Sigmoid colon (tissue), 4 donors: ENCODE measurements around the gene DZANK1.

Experiments
- CTCF ChIP-seq, 4 experiments: fragments of 450-650 bp in 3 of 4; fragments of 200-600 bp in 1 of 4; IDR thresholded peaks; one replicate each; pipeline ENCODE4 v1.5.1; 2016 to 2019; ENCODE audit warnings: antibody characterized with exemption in 4 of 4, mild to moderate bottlenecking in 3 of 4, moderate library complexity in 2 of 4
- EP300 ChIP-seq, 4 donors: sonication (generic); formaldehyde crosslinking; IDR thresholded peaks; one replicate each; pipeline ENCODE4 v1.6.1; 2017; ENCODE audit warnings: antibody characterized with exemption in 4 of 4
- POLR2A ChIP-seq, 2 donors: fragments of 450-650 bp; IDR thresholded peaks; one replicate each; pipeline ENCODE4 v1.6.1; 2016; ENCODE audit warnings: antibody characterized with exemption in 2 of 2, mild to moderate bottlenecking in 2 of 2, moderate library complexity in 2 of 2

- TF ChIP-seq CTCF (IDR thresholded peaks at IDR 0.05) (no peak), POLR2A (IDR thresholded peaks at IDR 0.05) (no peak), EP300 (IDR thresholded peaks at IDR 0.05) (no peak)
These were observed 30.0 kb downstream of the DZANK1 start for GRCh38 chr20:18436847-18437246.
